Heart right ventricle (tissue), 16 donors: ENCODE measurements around the gene ADAM8. TPM values are rescaled to one million over a fixed set of nuclear protein-coding genes. Genes with fewer than 3 reads are reported as not detected.
"Not testable (repeated sequence)": the region's sequence is repeated elsewhere in the genome, so short reads cannot be mapped to it uniquely, and the experiment has no call there.

Source experiments
- ATAC-seq, 8 donors: fragments of 200-7000 bp; cut with Tn5 transposase; one replicate each; pipeline ENCODE4 v1.9.1; 2020; ENCODE audit warnings: mild to moderate bottlenecking in 8 of 8, moderate library complexity in 8 of 8, moderate number of reproducible peaks in 1 of 8
- DNase-seq, 2 donors: peaks; one replicate each; pipeline ENCODE4 v3.0.0-alpha.2; 2020
- H3K27ac ChIP-seq, 10 donors: fragments of 200-600 bp; sonication (generic) in 2 of 10; one replicate each; pipeline versions ENCODE4 v1.5.0 to v1.8.0; 2020 to 2022; ENCODE audit warnings: mild to moderate bottlenecking in 3 of 10
- H3K27me3 ChIP-seq, 7 donors: fragments of 200-600 bp; one replicate each; pipeline ENCODE4 v1.8.0; 2021 to 2022; ENCODE audit warnings: mild to moderate bottlenecking in 2 of 7
- H3K36me3 ChIP-seq, 9 donors: fragments of 200-600 bp; sonication (generic) in 1 of 9; one replicate each; pipeline versions ENCODE4 v1.5.0 to v1.8.0; 2020 to 2022; ENCODE audit warnings: mild to moderate bottlenecking in 2 of 9
- H3K4me1 ChIP-seq, 9 donors: fragments of 200-600 bp; sonication (generic) in 1 of 9; one replicate each; pipeline versions ENCODE4 v1.5.0 to v1.8.0; 2020 to 2022; ENCODE audit warnings: mild to moderate bottlenecking in 4 of 9
- H3K4me3 ChIP-seq, 10 donors: fragments of 200-600 bp; sonication (generic) in 2 of 10; one replicate each; pipeline versions ENCODE4 v1.5.0 to v1.8.0; 2020 to 2022; ENCODE audit warnings: mild to moderate bottlenecking in 7 of 10, moderate library complexity in 2 of 10
- H3K9me3 ChIP-seq, 11 donors: fragments of 200-600 bp in 10 of 11; sonication (generic) in 2 of 11; one replicate each; pipeline versions ENCODE4 v1.5.0 to v1.8.0; 2013 to 2022; ENCODE audit warnings: mild to moderate bottlenecking in 2 of 11, control low read depth in 1 of 11, moderate library complexity in 1 of 11
- WGBS, 2 donors: extraction: QIAGEN DNeasy Blood & Tissue Kit; methylation state at CpG; one replicate each; pipeline ENCODE4 v1.1.7; 2013; ENCODE audit warnings: inconsistent platforms in 1 of 2; 5-methylcytosine and 5-hydroxymethylcytosine counted together
- intact Hi-C, 10 donors: fragments of 100-400 bp; cut with DNase I; formaldehyde crosslinking; loops; one replicate each; pipeline versions ENCODE4 v1.11.1 to v1.14.2; 2022
- polyA plus RNA-seq, 2 donors: library from polyadenylated mRNA; stranded (reverse); fragments of 200-250 nt; gene quantifications; one replicate each; pipeline ENCODE4 v1.2.3, GENCODE V29; 2013
- total RNA-seq, 10 donors: library from RNA; stranded (reverse); fragmentation: NEBNext Ultra II Directional in 3 of 10; extraction: Animal tissue kit (Norgen Biotek cat#: 25700) in 3 of 10; gene quantifications; one replicate each; pipeline versions ENCODE4 v1.2.1 to v1.2.4, GENCODE V29; 2021 to 2023
- TF ChIP-seq, protein P1 (sequence below), 9 donors: fragments of 200-600 bp; sonication (generic) in 2 of 9; IDR thresholded peaks; one replicate each; pipeline versions ENCODE4 v1.5.0 to v1.8.0; 2021 to 2022; ENCODE audit warnings: antibody characterized with exemption in 9 of 9, mild to moderate bottlenecking in 5 of 9, moderate library complexity in 1 of 9
- donor health status: Arrhythmogenic right ventricular cardiomyopathy.
- donor health status: ischemic (EF 13 %, LVEDD 7.1; RV severe dilation, severe dysfunction).
- donor health status: healthy with polysubstance abuse.
- donor health status: DM: no; HTN: yes; CAD: no.
- donor health status: DM: no; HTN: no; CAD: no.
- donor health status: ischemic (EF 25% LVEDD 6.9; RV normal size, moderate dysfunction).
- donor health status: ischemic (EF 25% LVEDD 5.7; RV mildly dilated, moderate dysfunction).
- donor health status: healthy.
- donor health status: DM: yes; HTN: yes; CAD: no.
- donor health status: Ischemic cardiomyopathy.
- donor health status: ischemic (EF 35%, LVEDD 5.7; RV mildly dilated, moderate dysfunction).
- donor health status: nonischemic (EF 11% LVEDD 7.7; RV severe dilation, severe dysfunction).
- donor health status: DM: yes; HTN: yes; CAD: no.
- donor health status: PGD.
- donor health status: ischemic (EF 29% LVEDD 5.4; RV normal size, mild dysfunction).
- donor health status: nonischemic (EF 23%, LVEDD 6.1; RV moderate dilation, normal function).

ADAM8 gene
- total and polyA plus RNA-seq, 12 donors: 0.88 to 6.5 (median 1.6) TPM

- intact Hi-C loops: no loop called here
- Histone ChIP-seq H3K4me3 (no peak overlapping the region), H3K4me1 (peaks cover 7 to 26% (median 10%) of the 10 kb centered on the region in 9 donors), H3K27me3 (no peaks in the 10 kb centered on the region), H3K9me3 (no peaks in the 10 kb centered on the region), H3K36me3 (peaks cover 0 to 47% (median 0%) of the 10 kb centered on the region in 9 donors), H3K27ac (no peak overlapping the region)
- TF ChIP-seq, protein P1, sequence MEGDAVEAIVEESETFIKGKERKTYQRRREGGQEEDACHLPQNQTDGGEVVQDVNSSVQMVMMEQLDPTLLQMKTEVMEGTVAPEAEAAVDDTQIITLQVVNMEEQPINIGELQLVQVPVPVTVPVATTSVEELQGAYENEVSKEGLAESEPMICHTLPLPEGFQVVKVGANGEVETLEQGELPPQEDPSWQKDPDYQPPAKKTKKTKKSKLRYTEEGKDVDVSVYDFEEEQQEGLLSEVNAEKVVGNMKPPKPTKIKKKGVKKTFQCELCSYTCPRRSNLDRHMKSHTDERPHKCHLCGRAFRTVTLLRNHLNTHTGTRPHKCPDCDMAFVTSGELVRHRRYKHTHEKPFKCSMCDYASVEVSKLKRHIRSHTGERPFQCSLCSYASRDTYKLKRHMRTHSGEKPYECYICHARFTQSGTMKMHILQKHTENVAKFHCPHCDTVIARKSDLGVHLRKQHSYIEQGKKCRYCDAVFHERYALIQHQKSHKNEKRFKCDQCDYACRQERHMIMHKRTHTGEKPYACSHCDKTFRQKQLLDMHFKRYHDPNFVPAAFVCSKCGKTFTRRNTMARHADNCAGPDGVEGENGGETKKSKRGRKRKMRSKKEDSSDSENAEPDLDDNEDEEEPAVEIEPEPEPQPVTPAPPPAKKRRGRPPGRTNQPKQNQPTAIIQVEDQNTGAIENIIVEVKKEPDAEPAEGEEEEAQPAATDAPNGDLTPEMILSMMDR (IDR thresholded peaks at IDR 0.05): no peak
- 85 to 91% methylated on average over 21 of the region's 21 CpGs for WGBS, 2 donors
- DNase-seq: no peak
- no peak for ATAC-seq
These were observed 10.4 kb downstream of the ADAM8 start for GRCh38 chr10:133266056-133266795.

GRCh38 chr10:133265052-133265451 is 11.6 kb downstream of the ADAM8 start:
- H3K36me3 ChIP-seq: peaks cover 0 to 35% (median 0%) of the 10 kb centered on the region in 9 donors
- H3K9me3 ChIP-seq, H3K4me3 ChIP-seq, intact Hi-C loops, H3K27ac ChIP-seq, ATAC-seq, DNase-seq, H3K27me3 ChIP-seq: not testable (repeated sequence)
- 87 to 92% methylated on average over 10 of the region's 10 CpGs for WGBS, 2 donors
- peaks cover 7 to 37% (median 19%) of the 10 kb centered on the region in 9 donors for H3K4me1 ChIP-seq

GRCh38 chr10:133264461-133264860 is 12.2 kb downstream of the ADAM8 start:
- DNase-seq (no peak), ATAC-seq (no peak)
- 69 to 73% methylated on average over 9 of the region's 9 CpGs for WGBS, 2 donors
- H3K4me1 ChIP-seq: peaks cover 7 to 42% (median 19%) of the 10 kb centered on the region in 9 donors
- no peaks in the 10 kb centered on the region for H3K9me3 ChIP-seq
- H3K36me3 ChIP-seq: peaks cover 0 to 29% (median 0%) of the 10 kb centered on the region in 9 donors
- no peaks in the 10 kb centered on the region for H3K27me3 ChIP-seq
- H3K4me3 ChIP-seq: no peak overlapping the region
- H3K27ac ChIP-seq: no peak overlapping the region
- intact Hi-C loops: no loop called here
- TF ChIP-seq, protein P1 (IDR thresholded peaks at IDR 0.05): no peak

- intact Hi-C loops: no loop called here
- H3K27me3 ChIP-seq: no peaks in the 10 kb centered on the region
- DNase-seq: no peak
- WGBS, 2 donors: 85 to 89% methylated on average over 10 of the region's 10 CpGs
- TF ChIP-seq, protein P1 (IDR thresholded peaks at IDR 0.05): no peak
- H3K4me3 ChIP-seq: no peak overlapping the region
- H3K4me1 ChIP-seq: peaks cover 7 to 50% (median 25%) of the 10 kb centered on the region in 9 donors
- no peaks in the 10 kb centered on the region for H3K9me3 ChIP-seq
- no peak overlapping the region for H3K27ac ChIP-seq
- H3K36me3 ChIP-seq: peaks cover 0 to 21% (median 0%) of the 10 kb centered on the region in 9 donors
- ATAC-seq: no peak
These were observed 13.0 kb downstream of the ADAM8 start for GRCh38 chr10:133263674-133264073.

DNA sequence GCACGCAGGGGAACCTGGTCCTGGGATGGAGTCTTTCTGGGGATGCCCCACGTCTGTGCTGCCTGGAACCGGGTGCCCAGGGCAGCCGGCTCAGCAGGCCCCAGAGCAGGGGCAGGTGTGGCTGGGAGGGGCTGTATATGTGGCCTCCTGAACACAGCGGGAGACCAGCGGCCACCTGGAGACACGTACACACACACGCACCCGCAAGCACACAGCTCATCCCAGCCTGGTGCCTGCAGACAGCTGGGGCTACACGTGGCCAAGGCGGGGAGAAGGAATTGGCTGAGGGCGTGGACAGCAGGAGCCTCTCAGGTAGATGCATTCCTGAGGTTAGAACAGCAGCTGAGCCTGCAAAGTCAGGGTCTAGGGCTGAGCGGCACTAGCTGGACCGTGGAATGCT is 14.0 kb downstream of the ADAM8 start:
- H3K4me3 ChIP-seq: peak overlapping the region in 1 of 10 donors; percentile 69
- TF ChIP-seq, protein P1 (IDR thresholded peaks at IDR 0.05): no peak
- peak overlapping the region in 1 of 10 donors; percentile 59 for H3K27ac ChIP-seq
- DNase-seq: no peak
- 89 to 91% methylated on average over 14 of the region's 14 CpGs for WGBS, 2 donors
- H3K9me3 ChIP-seq: no peaks in the 10 kb centered on the region
- peaks cover 10 to 60% (median 35%) of the 10 kb centered on the region in 9 donors for H3K4me1 ChIP-seq
- peaks cover 0 to 12% (median 0%) of the 10 kb centered on the region in 9 donors for H3K36me3 ChIP-seq
- H3K27me3 ChIP-seq: no peaks in the 10 kb centered on the region
- ATAC-seq: peak in 1 of 8 donors; percentile 2
- intact Hi-C loops: no loop called here
